GM23338 (cell line): ENCODE data around the gene IER5.

Source experiments
- CREB1 ChIP-seq: fragments of 250-450 bp; sonication (Bioruptor Pico); IDR thresholded peaks from 2 replicates; pipeline ENCODE4 v1.5.0; 2020; ENCODE audit warnings: low read depth, mild to moderate bottlenecking, moderate library complexity
- EZH2 ChIP-seq: fragments of 200-600 bp; sonication (generic); IDR thresholded peaks from one replicate; pipeline ENCODE4 v1.8.0; 2017; ENCODE audit warnings: antibody characterized with exemption, mild to moderate bottlenecking, low read depth; ENCODE audit not compliant: unreplicated experiment
- EZH2phosphoT487 ChIP-seq: fragments of 200-600 bp; sonication (generic); IDR thresholded peaks from one replicate; pipeline ENCODE4 v1.8.1; 2018; ENCODE audit warnings: antibody characterized with exemption; ENCODE audit not compliant: unreplicated experiment
- JUNB ChIP-seq: IDR thresholded peaks from one replicate; pipeline ENCODE4 v1.6.1; 2016; ENCODE audit warnings: antibody characterized with exemption; ENCODE audit not compliant: unreplicated experiment
- POLR2AphosphoS5 ChIP-seq: IDR thresholded peaks from 2 replicates; pipeline ENCODE4 v1.6.1; 2016; ENCODE audit warnings: antibody characterized with exemption, low read depth
- TF ChIP-seq, protein P1 (sequence below), 2 experiments: fragments of 200-600 bp in 1 of 2; sonication (generic) in 1 of 2; conservative IDR thresholded peaks; 2 replicates each; pipeline versions ENCODE4 v1.5.1 to v1.6.1; 2016 to 2017; ENCODE audit warnings: antibody characterized with exemption in 2 of 2, low read depth in 2 of 2, mild to moderate bottlenecking in 2 of 2, moderate library complexity in 1 of 2
- TF ChIP-seq, protein P2 (sequence below): IDR thresholded peaks from one replicate; pipeline ENCODE4 v1.6.1; 2018; ENCODE audit warnings: antibody characterized with exemption; ENCODE audit not compliant: unreplicated experiment

DNA sequence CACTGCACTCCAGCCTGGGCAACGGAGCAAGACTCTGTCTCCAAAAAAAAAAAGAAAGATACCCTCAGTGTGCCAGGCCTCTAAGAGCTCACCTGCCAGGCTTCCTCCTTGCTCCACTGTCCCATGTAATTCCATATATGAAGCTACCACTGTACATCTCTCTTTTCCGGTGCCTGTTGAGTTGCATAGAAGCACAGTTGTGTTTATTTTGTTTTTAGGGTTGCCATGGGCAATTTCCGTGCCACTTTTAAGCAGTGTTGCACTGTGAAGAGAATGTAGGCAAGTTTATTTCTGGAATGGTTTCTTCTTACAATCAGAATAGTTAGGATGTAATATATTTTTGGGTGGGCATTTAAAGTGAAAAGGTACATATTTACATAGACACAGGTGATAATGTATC is 31.4 kb upstream of the IER5 start:
- no peak for TF ChIP-seq POLR2AphosphoS5
- no peak for TF ChIP-seq EZH2phosphoT487
- TF ChIP-seq, protein P1, sequence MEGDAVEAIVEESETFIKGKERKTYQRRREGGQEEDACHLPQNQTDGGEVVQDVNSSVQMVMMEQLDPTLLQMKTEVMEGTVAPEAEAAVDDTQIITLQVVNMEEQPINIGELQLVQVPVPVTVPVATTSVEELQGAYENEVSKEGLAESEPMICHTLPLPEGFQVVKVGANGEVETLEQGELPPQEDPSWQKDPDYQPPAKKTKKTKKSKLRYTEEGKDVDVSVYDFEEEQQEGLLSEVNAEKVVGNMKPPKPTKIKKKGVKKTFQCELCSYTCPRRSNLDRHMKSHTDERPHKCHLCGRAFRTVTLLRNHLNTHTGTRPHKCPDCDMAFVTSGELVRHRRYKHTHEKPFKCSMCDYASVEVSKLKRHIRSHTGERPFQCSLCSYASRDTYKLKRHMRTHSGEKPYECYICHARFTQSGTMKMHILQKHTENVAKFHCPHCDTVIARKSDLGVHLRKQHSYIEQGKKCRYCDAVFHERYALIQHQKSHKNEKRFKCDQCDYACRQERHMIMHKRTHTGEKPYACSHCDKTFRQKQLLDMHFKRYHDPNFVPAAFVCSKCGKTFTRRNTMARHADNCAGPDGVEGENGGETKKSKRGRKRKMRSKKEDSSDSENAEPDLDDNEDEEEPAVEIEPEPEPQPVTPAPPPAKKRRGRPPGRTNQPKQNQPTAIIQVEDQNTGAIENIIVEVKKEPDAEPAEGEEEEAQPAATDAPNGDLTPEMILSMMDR (conservative IDR thresholded peaks at IDR 0.05; ENCODE audit: low read depth in 2 of 2), result no peak
- TF ChIP-seq CREB1 (CRISPR knock-in tag), result no peak
- TF ChIP-seq JUNB, result no peak
- TF ChIP-seq, protein P2, sequence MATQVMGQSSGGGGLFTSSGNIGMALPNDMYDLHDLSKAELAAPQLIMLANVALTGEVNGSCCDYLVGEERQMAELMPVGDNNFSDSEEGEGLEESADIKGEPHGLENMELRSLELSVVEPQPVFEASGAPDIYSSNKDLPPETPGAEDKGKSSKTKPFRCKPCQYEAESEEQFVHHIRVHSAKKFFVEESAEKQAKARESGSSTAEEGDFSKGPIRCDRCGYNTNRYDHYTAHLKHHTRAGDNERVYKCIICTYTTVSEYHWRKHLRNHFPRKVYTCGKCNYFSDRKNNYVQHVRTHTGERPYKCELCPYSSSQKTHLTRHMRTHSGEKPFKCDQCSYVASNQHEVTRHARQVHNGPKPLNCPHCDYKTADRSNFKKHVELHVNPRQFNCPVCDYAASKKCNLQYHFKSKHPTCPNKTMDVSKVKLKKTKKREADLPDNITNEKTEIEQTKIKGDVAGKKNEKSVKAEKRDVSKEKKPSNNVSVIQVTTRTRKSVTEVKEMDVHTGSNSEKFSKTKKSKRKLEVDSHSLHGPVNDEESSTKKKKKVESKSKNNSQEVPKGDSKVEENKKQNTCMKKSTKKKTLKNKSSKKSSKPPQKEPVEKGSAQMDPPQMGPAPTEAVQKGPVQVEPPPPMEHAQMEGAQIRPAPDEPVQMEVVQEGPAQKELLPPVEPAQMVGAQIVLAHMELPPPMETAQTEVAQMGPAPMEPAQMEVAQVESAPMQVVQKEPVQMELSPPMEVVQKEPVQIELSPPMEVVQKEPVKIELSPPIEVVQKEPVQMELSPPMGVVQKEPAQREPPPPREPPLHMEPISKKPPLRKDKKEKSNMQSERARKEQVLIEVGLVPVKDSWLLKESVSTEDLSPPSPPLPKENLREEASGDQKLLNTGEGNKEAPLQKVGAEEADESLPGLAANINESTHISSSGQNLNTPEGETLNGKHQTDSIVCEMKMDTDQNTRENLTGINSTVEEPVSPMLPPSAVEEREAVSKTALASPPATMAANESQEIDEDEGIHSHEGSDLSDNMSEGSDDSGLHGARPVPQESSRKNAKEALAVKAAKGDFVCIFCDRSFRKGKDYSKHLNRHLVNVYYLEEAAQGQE, result no peak
- no peak for TF ChIP-seq EZH2
